ENCODE data around the gene FOXI3. TPM values are rescaled to one million over a fixed set of nuclear protein-coding genes. Genes with fewer than 3 reads are reported as not detected.
"Not testable (repeated sequence)": the region's sequence is repeated elsewhere in the genome, so short reads cannot be mapped to it uniquely, and the experiment has no call there.

The FOXI3 gene
- total and polyA plus RNA-seq, 8 donors = 2.2 TPM; not detected in 7

- Histone ChIP-seq H3K27me3 (peaks cover 0 to 28% (median 6%) of the 10 kb centered on the region in 3 donors), H3K4me1 (no peaks in the 10 kb centered on the region), H3K4me3 (no peak overlapping the region), H3K9me3 (no peaks in the 10 kb centered on the region), H3K36me3 (no peaks in the 10 kb centered on the region), H3K27ac (no peak overlapping the region)
- DNase-seq = no peak
- intact Hi-C loops (cut with DNase I; ENCODE audit: low total_unique reads) = no loop called here
- WGBS, 5 donors = 75 to 83% (median 77%) methylated on average over 4 of the region's 4 CpGs
- TF ChIP-seq EP300 (IDR thresholded peaks at IDR 0.05) = no peak
- TF ChIP-seq, protein P1, sequence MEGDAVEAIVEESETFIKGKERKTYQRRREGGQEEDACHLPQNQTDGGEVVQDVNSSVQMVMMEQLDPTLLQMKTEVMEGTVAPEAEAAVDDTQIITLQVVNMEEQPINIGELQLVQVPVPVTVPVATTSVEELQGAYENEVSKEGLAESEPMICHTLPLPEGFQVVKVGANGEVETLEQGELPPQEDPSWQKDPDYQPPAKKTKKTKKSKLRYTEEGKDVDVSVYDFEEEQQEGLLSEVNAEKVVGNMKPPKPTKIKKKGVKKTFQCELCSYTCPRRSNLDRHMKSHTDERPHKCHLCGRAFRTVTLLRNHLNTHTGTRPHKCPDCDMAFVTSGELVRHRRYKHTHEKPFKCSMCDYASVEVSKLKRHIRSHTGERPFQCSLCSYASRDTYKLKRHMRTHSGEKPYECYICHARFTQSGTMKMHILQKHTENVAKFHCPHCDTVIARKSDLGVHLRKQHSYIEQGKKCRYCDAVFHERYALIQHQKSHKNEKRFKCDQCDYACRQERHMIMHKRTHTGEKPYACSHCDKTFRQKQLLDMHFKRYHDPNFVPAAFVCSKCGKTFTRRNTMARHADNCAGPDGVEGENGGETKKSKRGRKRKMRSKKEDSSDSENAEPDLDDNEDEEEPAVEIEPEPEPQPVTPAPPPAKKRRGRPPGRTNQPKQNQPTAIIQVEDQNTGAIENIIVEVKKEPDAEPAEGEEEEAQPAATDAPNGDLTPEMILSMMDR (IDR thresholded peaks at IDR 0.05) = no peak
- no peak for TF ChIP-seq POLR2AphosphoS5 (IDR thresholded peaks at IDR 0.05)
- no peak for TF ChIP-seq POLR2A (IDR thresholded peaks at IDR 0.05)
Measured at GRCh38 chr2:88437010-88437409, 15.5 kb downstream of the FOXI3 start.

DNA sequence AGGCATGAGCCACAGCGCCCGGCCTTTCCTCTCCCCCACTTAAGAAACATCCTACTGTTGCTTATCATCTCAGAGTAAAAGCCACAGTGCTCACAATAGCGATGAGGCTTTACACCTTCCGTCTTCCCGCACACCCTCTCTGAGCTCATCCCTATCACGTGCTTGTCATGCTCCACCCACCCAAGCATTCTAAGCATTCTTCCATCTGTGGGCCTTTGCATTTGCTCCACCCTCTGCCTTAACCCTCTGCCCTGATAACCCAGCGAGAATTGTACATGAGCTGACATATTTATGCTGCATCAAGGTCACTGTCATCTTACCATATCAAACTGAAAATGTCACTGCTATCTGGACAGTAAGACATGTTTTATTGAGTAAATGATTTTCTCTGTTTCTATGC, 22.6 kb downstream of the FOXI3 start:
- Histone ChIP-seq H3K27me3 (no peaks in the 10 kb centered on the region), H3K9me3 (peaks cover 0 to 6% (median 0%) of the 10 kb centered on the region in 4 donors), H3K4me3 (no peak overlapping the region), H3K4me1 (no peaks in the 10 kb centered on the region), H3K36me3 (no peaks in the 10 kb centered on the region), H3K27ac (no peak overlapping the region)
- no peak for DNase-seq
- intact Hi-C loops (cut with DNase I; ENCODE audit: low total_unique reads) = no loop called here
- TF ChIP-seq POLR2AphosphoS5 (IDR thresholded peaks at IDR 0.05) = no peak
- no peak for TF ChIP-seq EP300 (IDR thresholded peaks at IDR 0.05)
- TF ChIP-seq, protein P1 (IDR thresholded peaks at IDR 0.05) = no peak
- TF ChIP-seq POLR2A (IDR thresholded peaks at IDR 0.05) = no peak
- 84 to 90% (median 88%) methylated on average over 7 of the region's 7 CpGs for WGBS, 5 donors

DNA sequence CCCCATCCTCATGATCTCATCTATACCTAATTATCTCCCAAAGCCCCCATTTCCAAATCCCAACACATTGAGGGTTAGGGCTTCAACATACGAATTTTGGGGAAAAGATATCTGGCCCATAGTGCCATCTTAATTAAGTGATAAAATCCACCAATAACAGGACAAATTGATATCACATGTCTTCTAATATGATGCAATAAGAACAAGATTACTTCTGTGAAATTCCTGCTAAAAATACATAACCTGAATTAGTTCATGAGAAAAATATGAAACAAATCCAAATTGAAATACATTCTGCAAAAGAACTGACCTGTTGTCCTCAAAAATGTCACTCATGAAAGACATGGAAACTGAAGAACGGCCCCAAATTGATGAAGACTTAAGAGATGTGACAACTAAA, 28.8 kb downstream of the FOXI3 start:
- Histone ChIP-seq H3K9me3 (no peaks in the 10 kb centered on the region), H3K27ac (no peak overlapping the region), H3K36me3 (no peaks in the 10 kb centered on the region), H3K4me3 (no peak overlapping the region), H3K4me1 (no peaks in the 10 kb centered on the region), H3K27me3 (no peaks in the 10 kb centered on the region)
- 60 to 74% (median 70%) methylated on average over 2 of the region's 2 CpGs for WGBS, 5 donors
- TF ChIP-seq EP300 (IDR thresholded peaks at IDR 0.05) = no peak
- TF ChIP-seq, protein P1 (IDR thresholded peaks at IDR 0.05) = no peak
- no peak for TF ChIP-seq POLR2AphosphoS5 (IDR thresholded peaks at IDR 0.05)
- TF ChIP-seq POLR2A (IDR thresholded peaks at IDR 0.05) = no peak
- intact Hi-C loops (cut with DNase I; ENCODE audit: low total_unique reads) = no loop called here
- DNase-seq = no peak

DNA sequence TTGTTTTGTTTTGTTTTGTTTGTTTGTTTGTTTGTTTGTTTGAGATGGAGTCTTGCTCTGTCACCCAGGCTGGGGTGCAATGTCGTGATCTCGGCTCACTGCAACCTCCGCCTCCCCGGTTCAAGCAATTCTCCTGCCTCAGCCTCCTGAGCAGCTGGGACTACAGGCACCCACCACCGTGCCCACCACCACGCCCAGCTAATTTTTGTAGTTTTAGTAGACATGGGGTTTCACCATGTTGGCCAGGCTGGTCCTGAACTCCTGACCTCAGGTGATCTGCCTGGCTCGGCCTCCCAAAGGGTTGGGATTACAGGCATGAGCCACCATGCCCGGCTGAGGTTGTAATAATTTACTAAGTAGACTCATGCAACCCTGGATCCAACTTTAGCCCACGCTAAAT, 33.4 kb downstream of the FOXI3 start:
- H3K4me1 ChIP-seq; H3K27ac ChIP-seq; intact Hi-C loops (cut with DNase I; ENCODE audit: low total_unique reads); H3K36me3 ChIP-seq; H3K9me3 ChIP-seq; DNase-seq; H3K4me3 ChIP-seq: not testable (repeated sequence)
- whole genome bisulfite sequencing, 5 donors = 86 to 90% (median 87%) methylated on average over 9 of the region's 9 CpGs
- peaks cover 0 to 29% (median 4%) of the 10 kb centered on the region in 3 donors for H3K27me3 ChIP-seq

- H3K36me3 ChIP-seq = no peaks in the 10 kb centered on the region
- H3K4me3 ChIP-seq = no peak overlapping the region
- H3K9me3 ChIP-seq = no peaks in the 10 kb centered on the region
- intact Hi-C loops (cut with DNase I; ENCODE audit: low total_unique reads) = no loop called here
- whole genome bisulfite sequencing, 5 donors = 33 to 42% (median 34%) methylated on average over 6 of the region's 6 CpGs
- H3K27ac ChIP-seq = no peak overlapping the region
- no peaks in the 10 kb centered on the region for H3K4me1 ChIP-seq
- peaks cover 0 to 29% (median 4%) of the 10 kb centered on the region in 3 donors for H3K27me3 ChIP-seq
- TF ChIP-seq, protein P1 (IDR thresholded peaks at IDR 0.05) = no peak
- TF ChIP-seq POLR2AphosphoS5 (IDR thresholded peaks at IDR 0.05) = no peak
- DNase-seq = no peak
Measured at GRCh38 chr2:88416016-88416663, 36.4 kb downstream of the FOXI3 start.

- intact Hi-C loops (cut with DNase I; ENCODE audit: low total_unique reads); H3K9me3 ChIP-seq; H3K4me1 ChIP-seq; H3K27me3 ChIP-seq; DNase-seq; H3K4me3 ChIP-seq; H3K36me3 ChIP-seq; H3K27ac ChIP-seq: not testable (repeated sequence)
- WGBS, 5 donors = 77 to 86% (median 82%) methylated on average over 5 of the region's 5 CpGs
Measured at GRCh38 chr2:88408870-88409269, 43.6 kb downstream of the FOXI3 start.

Data from stomach (tissue), 9 donors.